NCI-H1436 treated with DMSO at 0.1 percent for 48 hours (cell line): ENCODE results near the gene CEP128.

ENCODE experiments used
- DNase-seq: peaks from one replicate; lab custom pipeline; 2025; lab: John Stamatoyannopoulos, UW

CEP128 gene

GRCh38 chr14:80483331-80483730 is 458.2 kb downstream of the CEP128 start:
- no peak for DNase-seq

GRCh38 chr14:80477388-80478160 is 464.0 kb downstream of the CEP128 start:
- no peak for DNase-seq

- no peak for DNase-seq
These were observed 466.5 kb downstream of the CEP128 start for GRCh38 chr14:80475074-80475473.

- DNase-seq: no peak
These were observed 473.0 kb downstream of the CEP128 start for GRCh38 chr14:80468331-80469122.

- DNase-seq: no peak
These were observed 475.9 kb downstream of the CEP128 start for GRCh38 chr14:80465546-80466220.

GRCh38 chr14:80464531-80465149 is 476.9 kb downstream of the CEP128 start:
- no peak for DNase-seq

- DNase-seq: no peak
These were observed 485.3 kb downstream of the CEP128 start for GRCh38 chr14:80456209-80456608.

- DNase-seq: no peak
These were observed 486.5 kb downstream of the CEP128 start for GRCh38 chr14:80455031-80455430.

GRCh38 chr14:80448267-80448666 is 493.3 kb downstream of the CEP128 start:
- DNase-seq: no peak

GRCh38 chr14:80447392-80447791 is 494.1 kb downstream of the CEP128 start:
- DNase-seq: no peak
